Measurements from ENCODE around the gene MPDU1. TPM values are rescaled to one million over a fixed set of nuclear protein-coding genes. Genes with fewer than 3 reads are reported as not detected.

The MPDU1 gene
- total RNA-seq, 1 experiment from 2014 or later, result 50.9 TPM

DNA sequence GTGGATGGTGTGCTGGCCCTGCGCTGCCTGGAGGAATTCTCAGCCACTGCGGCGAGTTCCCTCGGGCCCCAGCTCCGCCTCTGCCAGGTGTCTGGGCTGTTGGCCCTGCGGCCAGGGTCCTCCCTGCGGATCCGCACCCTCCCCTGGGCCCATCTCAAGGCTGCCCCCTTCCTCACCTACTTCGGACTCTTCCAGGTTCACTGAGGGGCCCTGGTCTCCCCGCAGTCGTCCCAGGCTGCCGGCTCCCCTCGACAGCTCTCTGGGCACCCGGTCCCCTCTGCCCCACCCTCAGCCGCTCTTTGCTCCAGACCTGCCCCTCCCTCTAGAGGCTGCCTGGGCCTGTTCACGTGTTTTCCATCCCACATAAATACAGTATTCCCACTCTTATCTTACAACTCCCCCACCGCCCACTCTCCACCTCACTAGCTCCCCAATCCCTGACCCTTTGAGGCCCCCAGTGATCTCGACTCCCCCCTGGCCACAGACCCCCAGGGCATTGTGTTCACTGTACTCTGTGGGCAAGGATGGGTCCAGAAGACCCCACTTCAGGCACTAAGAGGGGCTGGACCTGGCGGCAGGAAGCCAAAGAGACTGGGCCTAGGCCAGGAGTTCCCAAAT, 26.4 kb upstream of the MPDU1 start:
- TF ChIP-seq FOSL1 (IDR thresholded peaks at IDR 0.05; ENCODE audit: low read depth) (no peak), EGR1 (IDR thresholded peaks at IDR 0.05; ENCODE audit: low read depth) (no peak), SRF (IDR thresholded peaks at IDR 0.05; ENCODE audit: low read depth) (no peak), TCF7L2 (IDR thresholded peaks at IDR 0.05; ENCODE audit: borderline replicate concordance, extremely low read depth, insufficient read depth, insufficient read length) (no peak), POLR2A (IDR thresholded peaks at IDR 0.05; ENCODE audit: borderline replicate concordance, extremely low read depth, insufficient read depth, insufficient read length) (no peak), EZH2 (IDR thresholded peaks at IDR 0.05) (no peak), CBX3 (IDR thresholded peaks at IDR 0.05; ENCODE audit: low read depth) (no peak), ZNF274 (IDR thresholded peaks at IDR 0.05; ENCODE audit: low read depth, low read length) (no peak), RAD21 (IDR thresholded peaks at IDR 0.05; ENCODE audit: low read depth) (no peak), SP1 (IDR thresholded peaks at IDR 0.05; ENCODE audit: low read depth) (no peak), SIN3A (IDR thresholded peaks at IDR 0.05; ENCODE audit: low read depth) (no peak), POLR2AphosphoS5 (IDR thresholded peaks at IDR 0.05; ENCODE audit: low read depth, low read length) (no peak)
- TF ChIP-seq, protein P1, sequence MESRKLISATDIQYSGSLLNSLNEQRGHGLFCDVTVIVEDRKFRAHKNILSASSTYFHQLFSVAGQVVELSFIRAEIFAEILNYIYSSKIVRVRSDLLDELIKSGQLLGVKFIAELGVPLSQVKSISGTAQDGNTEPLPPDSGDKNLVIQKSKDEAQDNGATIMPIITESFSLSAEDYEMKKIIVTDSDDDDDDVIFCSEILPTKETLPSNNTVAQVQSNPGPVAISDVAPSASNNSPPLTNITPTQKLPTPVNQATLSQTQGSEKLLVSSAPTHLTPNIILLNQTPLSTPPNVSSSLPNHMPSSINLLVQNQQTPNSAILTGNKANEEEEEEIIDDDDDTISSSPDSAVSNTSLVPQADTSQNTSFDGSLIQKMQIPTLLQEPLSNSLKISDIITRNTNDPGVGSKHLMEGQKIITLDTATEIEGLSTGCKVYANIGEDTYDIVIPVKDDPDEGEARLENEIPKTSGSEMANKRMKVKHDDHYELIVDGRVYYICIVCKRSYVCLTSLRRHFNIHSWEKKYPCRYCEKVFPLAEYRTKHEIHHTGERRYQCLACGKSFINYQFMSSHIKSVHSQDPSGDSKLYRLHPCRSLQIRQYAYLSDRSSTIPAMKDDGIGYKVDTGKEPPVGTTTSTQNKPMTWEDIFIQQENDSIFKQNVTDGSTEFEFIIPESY (IDR thresholded peaks at IDR 0.05; ENCODE audit: extremely low read depth, insufficient replicate concordance, low read length), result no peak
- TF ChIP-seq, protein P2, sequence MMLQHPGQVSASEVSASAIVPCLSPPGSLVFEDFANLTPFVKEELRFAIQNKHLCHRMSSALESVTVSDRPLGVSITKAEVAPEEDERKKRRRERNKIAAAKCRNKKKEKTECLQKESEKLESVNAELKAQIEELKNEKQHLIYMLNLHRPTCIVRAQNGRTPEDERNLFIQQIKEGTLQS (IDR thresholded peaks at IDR 0.05), result no peak
- no peaks in the 10 kb centered on the region for H3K9me2 ChIP-seq (ENCODE audit: insufficient read depth)
- no peaks in the 10 kb centered on the region for H3K36me3 ChIP-seq (ENCODE audit: control insufficient read depth in 1 of 2, insufficient read depth in 2 of 2, low read length in 2 of 2)
- no TSS peak for BruUV-seq (replicated peaks)
- H2AFZ ChIP-seq (ENCODE audit: low read depth, low read length, poor library complexity, severe bottlenecking), result no peak overlapping the region
- H3K4me1 ChIP-seq (ENCODE audit: control insufficient read depth in 1 of 2, insufficient read depth in 2 of 2, low read length in 2 of 2), result peaks cover 20 to 41% of the 10 kb centered on the region in 2 experiments
- peaks cover 8% of the 10 kb centered on the region for H3K79me2 ChIP-seq (ENCODE audit: insufficient read depth, low read length)
- H3K9ac ChIP-seq (ENCODE audit: low read length), result no peak overlapping the region
- H3K9me3 ChIP-seq (ENCODE audit: control insufficient read depth in 1 of 2, insufficient read depth in 1 of 2, low read depth in 1 of 2, low read length in 2 of 2), result no peaks in the 10 kb centered on the region
- ChIA-PET CTCF (no interaction called here), POLR2A (interaction anchor here (0.6 kb wide), 1 partner anchor 208 kb away, joined by 4 read pairs; no protein-coding TSS in a partner anchor), RAD21 (ENCODE audit: low non-redundant PET in 1 of 2, low total read pairs in 2 of 2, uncharacterized antibody in 2 of 2, unreplicated experiment in 2 of 2) (no interaction called here)
- H3K27ac ChIP-seq (ENCODE audit: low read depth, low read length), result no peak overlapping the region
- no peaks in the 10 kb centered on the region for H3K27me3 ChIP-seq (ENCODE audit: insufficient read depth, low read length)
- intact Hi-C loops (cut with micrococcal nuclease), result no loop called here
- no peak for ATAC-seq
- no peak for DNase-seq (ENCODE audit: low read depth, low spot score)
- H3K4me2 ChIP-seq (ENCODE audit: low read length), result no peak overlapping the region
- H3K4me3 ChIP-seq (replicated peaks in 1 of 2; ENCODE audit: low read depth in 1 of 2, low read length in 2 of 2), result no peak overlapping the region
- H4K20me1 ChIP-seq (ENCODE audit: insufficient read depth), result no peaks in the 10 kb centered on the region

All from HCT116 (cell line).